CD4-positive, alpha-beta T cell treated with Interleukin-4 for 1 hour (primary cell): ENCODE measurements around the gene EPHA7.

Experiments
- DNase-seq, 2 donors: peaks; one replicate each; pipeline ENCODE4 v3.0.0-alpha.2; 2020 to 2022

EPHA7 gene

DNA sequence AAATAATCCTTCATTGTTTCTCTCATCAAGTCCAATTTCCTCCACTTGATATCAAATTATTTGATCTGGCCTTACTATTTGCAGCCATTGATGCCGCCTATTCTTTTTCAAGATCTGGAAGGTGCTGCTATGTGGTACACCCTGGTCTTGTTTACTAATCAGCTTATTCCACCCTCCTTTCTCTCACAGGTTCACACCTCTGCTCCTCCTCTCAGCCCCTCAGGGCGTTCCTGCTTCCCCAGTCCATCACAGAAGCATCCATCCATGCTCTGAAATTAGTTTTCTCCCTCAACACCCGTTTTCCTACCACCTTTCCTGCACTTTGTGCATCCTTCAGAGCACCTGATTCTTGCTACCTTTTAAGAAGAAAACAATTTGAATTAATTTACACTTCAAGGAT, 183.6 kb downstream of the EPHA7 start:
- DNase-seq, result no peak

DNA sequence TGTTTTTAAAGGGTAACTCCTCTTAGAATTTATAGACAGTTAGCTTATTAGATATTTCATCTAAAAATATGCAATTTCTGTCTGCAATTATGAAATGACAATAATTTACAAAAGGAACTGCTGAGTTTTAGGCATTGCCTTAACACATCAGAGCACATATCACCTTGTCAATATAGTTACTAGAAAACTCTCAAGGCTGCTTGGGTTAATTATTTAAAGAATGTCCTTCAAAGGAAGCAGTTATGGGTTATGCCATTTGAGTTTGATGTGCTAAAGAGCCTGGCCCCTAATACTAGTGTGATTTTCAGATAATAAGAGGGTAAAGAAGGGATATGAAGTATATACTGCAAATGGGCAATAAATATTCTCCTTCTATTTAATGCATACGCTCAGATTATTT, 192.5 kb downstream of the EPHA7 start:
- no peak for DNase-seq

- no peak for DNase-seq
These were observed 197.1 kb downstream of the EPHA7 start for GRCh38 chr6:93222071-93222851.

GRCh38 chr6:93219447-93219846, 199.9 kb downstream of the EPHA7 start:
- no peak for DNase-seq

DNA sequence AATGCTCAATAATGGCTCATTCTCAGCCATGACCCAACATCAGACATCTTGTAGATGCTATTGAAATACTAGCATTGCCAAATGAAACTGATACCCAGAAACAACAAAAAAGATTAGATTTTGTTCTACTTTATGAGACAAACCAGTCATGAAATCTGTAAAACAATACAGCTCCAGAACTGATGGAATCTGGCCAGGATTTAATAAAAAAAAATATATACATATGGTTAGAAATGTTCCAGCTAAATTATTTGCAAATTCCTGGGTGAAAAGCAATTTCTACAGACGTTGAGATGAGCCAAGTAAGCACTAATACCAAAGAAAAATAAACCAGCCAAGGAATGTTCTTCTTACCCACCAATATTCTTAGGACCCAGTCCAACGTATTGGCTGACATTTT, 201.3 kb downstream of the EPHA7 start:
- DNase-seq, result no peak

DNA sequence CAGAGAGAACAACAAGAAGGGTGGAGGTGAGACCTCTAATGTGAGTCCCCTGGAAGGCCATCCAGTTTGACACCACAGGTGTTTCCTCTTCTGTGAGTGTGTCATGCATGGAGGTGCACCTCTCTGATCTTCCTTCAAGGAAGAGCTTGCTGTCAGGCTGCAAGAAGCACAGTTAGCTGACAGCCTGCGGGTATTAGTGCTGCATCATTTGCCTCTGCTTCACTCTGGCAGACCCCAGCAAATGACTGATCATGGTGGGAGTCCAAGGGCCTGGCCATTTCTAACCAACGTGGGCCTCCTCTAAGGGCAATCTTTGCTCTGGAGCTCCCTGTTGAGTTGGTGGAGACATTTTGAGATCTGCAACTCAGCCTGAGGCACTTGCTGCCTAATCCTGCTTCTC, 206.3 kb downstream of the EPHA7 start:
- DNase-seq, result no peak

- no peak for DNase-seq
These were observed 208.5 kb downstream of the EPHA7 start for GRCh38 chr6:93210908-93211307.

DNA sequence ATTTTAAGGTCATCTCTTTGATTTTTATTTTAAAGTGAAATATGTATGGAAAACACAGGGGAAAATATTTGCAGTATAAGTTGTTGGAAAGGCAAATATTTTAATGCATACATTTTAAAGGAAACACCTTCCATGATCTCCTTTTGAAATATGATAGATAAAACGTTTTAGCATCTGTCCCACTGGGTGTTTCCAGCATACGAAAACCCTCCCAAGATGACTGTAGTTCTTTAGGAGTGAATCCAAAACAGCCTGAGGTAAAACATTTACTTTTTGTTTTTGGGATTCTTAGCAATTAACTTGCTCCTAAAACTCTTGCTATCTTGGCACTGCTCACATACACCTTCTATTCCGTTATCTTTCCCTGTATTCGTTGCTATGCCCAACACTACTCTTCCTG, 210.0 kb downstream of the EPHA7 start:
- no peak for DNase-seq

DNA sequence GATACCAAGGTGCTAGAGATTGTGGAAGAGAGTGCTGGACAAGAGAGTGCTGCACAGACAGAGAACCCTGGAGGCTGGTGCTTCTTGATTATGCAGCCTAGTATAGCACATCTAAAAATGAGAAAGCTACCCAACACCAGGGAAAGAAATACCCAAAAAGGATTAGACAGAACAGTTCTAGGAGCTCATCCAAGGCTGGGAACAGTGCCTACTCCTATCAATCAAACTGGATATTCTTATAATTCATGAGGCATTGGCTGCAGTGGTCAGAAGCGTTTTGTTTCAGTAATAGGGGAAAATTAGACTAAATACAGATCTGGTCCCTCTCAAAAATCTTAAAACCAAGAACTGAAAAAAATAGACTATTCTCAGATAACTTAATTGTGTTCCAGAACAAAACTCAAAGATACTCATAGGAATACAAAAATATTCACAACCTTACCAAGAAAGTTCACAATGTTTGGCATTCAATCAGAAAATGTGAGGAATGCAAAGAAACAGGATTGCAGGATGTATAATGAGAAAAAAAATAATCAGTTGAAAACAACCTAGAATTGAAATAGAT, 222.9 kb downstream of the EPHA7 start:
- DNase-seq, result no peak

GRCh38 chr6:93194480-93194879, 224.9 kb downstream of the EPHA7 start:
- DNase-seq, result no peak

DNA sequence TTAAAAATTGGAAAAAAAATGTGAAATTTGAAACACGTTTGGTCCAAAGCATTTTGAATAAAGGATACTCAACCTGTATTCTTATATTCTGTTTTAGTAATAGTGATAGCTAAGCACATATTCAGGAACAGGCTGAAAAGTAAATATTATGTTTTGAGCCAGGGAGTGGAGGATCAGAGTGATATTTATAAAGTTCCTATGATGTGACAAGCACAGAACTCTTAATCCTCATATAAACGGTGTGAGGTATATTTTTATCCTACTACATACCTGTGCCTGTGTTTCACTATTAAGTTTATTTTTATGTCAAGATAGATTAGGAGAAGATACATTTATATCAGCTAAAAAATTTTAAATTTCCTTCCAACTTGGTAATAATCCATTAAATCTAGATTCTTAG, 225.5 kb downstream of the EPHA7 start:
- no peak for DNase-seq
